ENCODE measurements around the gene TRAF1.

GRCh38 chr9:120944948-120945347 lies 18.4 kb upstream of the TRAF1 start:
- TF ChIP-seq CTCF (IDR thresholded peaks at IDR 0.05) (no peak), EP300 (IDR thresholded peaks at IDR 0.05) (no peak)
